GM18951 (cell line): ENCODE data around the gene INF2.

ENCODE experiments used
- POLR2A ChIP-seq: IDR thresholded peaks from 4 replicates; pipeline ENCODE4 v1.6.1; 2011; ENCODE audit warnings: mild to moderate bottlenecking; ENCODE audit not compliant: insufficient read length, insufficient read depth; ENCODE audit errors: extremely low read depth
- in situ Hi-C: fragments of 300-500 bp; cut with MboI; formaldehyde crosslinking; loops from one replicate; pipeline ENCODE4 v1.12.0; 2022; ENCODE audit warnings: low sequenced_read_pairs, mixed read lengths, inconsistent platforms; ENCODE audit not compliant: unreplicated experiment

INF2 gene

DNA sequence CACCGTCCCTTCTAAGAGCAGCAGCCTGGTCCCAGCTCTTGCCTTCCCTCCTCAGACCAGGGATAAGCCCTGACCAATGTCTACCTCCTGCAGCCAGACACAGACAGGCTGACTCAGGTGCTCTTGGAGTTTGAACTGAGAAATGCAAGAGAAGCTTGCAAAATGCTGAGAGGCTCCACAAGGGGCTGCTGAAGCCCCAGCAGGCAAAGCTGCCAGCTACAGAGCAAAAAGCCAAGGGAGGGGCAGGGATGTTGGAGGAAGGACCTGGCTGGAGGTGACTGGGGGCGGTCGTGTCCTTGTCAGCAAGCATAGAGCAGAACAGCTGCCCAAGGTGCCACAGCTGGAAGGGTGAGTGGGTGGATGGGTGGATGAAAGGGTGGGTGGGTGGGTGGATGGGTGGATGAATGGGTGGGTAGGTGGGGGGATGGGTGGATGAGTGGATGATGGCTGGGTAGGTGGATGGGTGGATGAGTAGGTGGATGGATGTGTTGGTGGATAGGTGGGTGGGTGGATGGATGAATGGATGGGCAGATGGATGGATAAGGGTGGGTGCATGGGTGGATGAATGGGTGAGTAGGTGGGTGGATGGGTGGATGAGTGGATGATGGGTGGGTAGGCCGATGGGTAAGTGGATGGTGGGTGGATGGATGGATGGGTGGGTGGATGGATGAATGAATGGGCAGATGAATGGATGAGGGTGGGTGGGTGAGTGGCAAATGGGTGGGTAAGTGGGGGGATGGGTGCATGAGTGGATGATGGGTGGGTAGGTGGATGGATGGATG lies 4.0 kb upstream of the INF2 start:
- in situ Hi-C loops, result no loop called here
- TF ChIP-seq POLR2A, result no peak

DNA sequence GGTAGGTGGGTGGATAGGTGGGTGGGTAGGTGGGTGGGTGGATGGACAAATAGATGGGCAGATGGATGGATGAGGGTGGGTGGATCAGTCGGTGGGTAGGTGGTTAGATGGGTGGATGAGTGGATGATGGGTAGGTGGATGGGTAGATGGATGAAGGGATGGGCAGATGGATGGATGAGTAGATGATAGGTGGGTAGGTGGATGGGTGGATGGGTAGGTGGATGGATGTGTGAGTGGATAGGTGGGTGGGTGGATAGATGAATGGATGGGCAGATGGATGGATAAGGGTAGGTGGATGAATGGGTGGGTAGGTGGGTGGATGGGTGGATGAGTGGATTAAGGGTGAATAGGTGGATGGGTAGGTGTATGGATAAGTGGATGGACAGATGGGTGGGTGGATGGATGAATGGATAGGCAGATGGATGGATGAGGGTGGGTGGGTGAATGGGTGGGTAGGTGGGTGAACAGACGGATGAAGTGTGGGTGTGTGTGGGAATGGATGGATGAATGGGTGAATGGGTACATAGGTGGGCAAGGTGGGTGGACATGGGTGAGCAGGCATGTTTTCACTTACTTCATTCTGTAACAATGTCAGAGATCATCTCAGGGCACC lies 3.3 kb upstream of the INF2 start:
- TF ChIP-seq POLR2A, result no peak
- in situ Hi-C loops, result no loop called here

- TF ChIP-seq POLR2A, result no peak
- in situ Hi-C loops, result no loop called here
Measured at GRCh38 chr14:104686624-104687517, 2.5 kb upstream of the INF2 start.

GRCh38 chr14:104687601-104688504 lies 1.6 kb upstream of the INF2 start:
- in situ Hi-C loops, result no loop called here
- TF ChIP-seq POLR2A, result no peak

GRCh38 chr14:104688505-104689108 lies 811 bp upstream of the INF2 start:
- in situ Hi-C loops, result no loop called here
- no peak for TF ChIP-seq POLR2A

GRCh38 chr14:104689881-104690711 lies 678 bp downstream of the INF2 start:
- in situ Hi-C loops, result no loop called here
- TF ChIP-seq POLR2A, result no peak

- no peak for TF ChIP-seq POLR2A
- in situ Hi-C loops, result no loop called here
Measured at GRCh38 chr14:104690861-104691455, 1.5 kb downstream of the INF2 start.

DNA sequence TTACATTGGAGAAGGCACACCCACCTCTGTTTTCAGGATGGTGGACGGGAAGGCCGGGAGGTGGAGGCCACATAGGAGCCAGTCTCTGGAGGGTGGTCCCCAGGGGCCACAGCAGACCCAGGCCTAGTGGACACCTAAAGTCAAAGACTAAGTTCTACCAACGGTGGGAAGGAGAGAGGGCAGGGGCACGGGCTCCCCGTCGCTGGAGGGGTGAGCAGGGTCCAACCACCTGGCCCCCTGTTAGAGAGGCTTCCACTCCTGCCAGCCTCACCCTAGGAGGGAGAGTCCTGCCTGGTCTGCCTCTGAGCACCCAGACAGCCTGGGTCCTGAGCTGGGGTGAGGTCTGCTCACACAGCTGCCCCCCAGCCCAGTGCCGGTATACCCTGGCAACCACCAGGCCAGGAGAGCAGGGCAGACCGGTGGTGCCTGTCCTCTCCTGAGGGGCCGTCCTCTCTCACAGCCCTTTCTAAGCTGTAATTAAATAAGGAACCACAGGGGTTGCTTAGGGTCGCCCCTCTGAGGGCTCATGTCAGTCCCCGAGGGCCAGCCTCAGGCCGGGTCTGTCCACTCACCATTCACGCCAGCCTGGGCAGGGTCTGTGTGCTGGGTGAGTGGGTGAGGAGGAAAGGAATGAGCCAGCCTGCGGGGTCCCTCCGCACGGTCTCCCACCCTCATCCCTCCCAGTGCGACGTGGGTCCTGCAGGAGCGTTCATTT lies 2.3 kb downstream of the INF2 start:
- TF ChIP-seq POLR2A, result no peak
- in situ Hi-C loops, result no loop called here

DNA sequence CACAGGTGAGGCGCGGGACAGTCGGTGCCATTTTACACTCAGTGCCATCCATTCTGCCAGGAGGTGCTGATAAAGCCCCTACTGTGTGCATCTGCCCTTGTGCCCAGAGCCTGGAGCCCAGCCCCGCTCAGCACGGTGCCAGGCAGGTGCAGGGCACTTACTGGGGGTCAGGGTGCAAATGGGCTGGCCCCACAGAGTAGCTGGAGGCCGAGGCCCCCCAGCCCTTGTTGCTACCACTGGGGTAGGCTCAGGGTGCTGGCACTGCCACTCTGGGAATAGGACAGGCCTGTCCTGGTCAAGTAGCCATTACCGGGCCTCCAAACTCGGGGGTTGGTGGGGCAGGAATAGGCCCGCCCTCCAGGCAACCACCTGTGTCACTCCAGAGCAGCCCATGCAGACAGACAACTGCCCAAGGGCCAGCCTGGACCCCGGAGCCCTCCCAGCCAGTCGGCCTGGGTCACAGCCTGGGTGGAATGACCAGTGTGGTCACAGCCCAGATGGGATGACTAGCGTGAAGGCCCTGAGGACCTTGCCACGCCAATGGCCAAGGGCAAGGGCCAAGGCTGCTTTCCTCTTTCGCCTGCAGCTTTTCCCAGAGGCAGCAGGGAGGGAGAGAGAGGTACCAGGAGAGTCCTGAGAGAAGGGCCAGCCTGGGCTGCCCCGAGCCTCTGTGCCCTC lies 3.0 kb downstream of the INF2 start:
- in situ Hi-C loops, result no loop called here
- TF ChIP-seq POLR2A, result no peak

DNA sequence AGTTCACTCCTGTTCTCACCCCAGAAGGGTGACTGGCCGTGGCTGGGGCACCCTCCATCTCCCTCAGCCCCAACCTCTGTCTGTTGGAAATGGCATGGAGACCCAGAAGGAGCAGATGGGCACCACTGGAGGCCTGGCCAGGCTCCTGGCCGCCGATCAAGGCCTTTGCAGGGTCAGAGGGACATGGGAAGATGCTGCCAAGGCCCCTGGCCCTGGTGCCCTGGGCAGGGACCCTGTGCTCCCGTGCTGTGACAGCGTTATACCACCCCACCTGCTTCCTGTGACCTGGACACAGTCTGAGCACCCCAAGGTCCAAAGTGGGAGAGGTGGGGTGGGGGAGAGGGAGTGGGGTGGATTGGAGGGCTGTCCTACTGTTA lies 3.5 kb downstream of the INF2 start:
- TF ChIP-seq POLR2A, result no peak
- in situ Hi-C loops, result no loop called here
